ENCODE data around the gene ZNF333. TPM values are rescaled to one million over a fixed set of nuclear protein-coding genes. Genes with fewer than 3 reads are reported as not detected.

Gene ZNF333
- total and polyA plus RNA-seq, 9 donors, result 19.2 to 47.6 (median 31.4) TPM

DNA sequence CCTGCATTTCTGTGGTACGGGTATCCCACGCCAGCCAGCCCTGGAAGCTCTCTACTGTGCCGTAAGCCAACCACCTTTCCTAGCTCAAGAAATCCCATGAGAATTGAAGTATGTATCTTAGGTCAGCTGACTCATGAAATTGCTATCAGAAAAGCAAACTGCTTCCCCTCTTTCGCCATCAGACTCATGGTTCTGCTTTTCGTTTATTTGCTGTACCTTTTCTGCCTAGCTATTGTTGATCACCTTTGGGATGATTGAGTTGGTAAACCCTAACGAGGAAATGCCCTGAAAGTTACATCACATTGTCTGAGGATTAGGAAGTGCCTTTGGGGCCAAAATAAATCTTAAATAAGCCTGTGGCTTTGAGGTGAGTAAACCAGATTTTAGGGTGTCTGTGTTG is 15.1 kb upstream of the ZNF333 start, which contains the start of gene ADGRE3:
ADGRE3 (minus strand) TSS at position 81 of the 400 bp plus-strand sequence; CDS start at position 7, 74 bp downstream.
- intact Hi-C loops (cut with DNase I), result loop anchor here in 1 of 4 donors (2.0 kb wide), 1 partner anchor 56 kb away; no protein-coding TSS in a partner anchor
- Histone ChIP-seq H3K9me3 (peaks cover 0 to 4% of the 10 kb centered on the region in 2 donors), H3K36me3 (no peaks in the 10 kb centered on the region), H3K4me3 (no peak within 1 kb of the TSS), H3K4me1 (ENCODE audit: insufficient read depth) (no peaks in the 10 kb centered on the region), H3K27me3 (no peaks in the 10 kb centered on the region), H3K27ac (no peak within 1 kb of the TSS)
- no peak for DNase-seq
- 63 to 72% (median 68%) methylated on average over 6 of the region's 6 CpGs for WGBS, 3 donors
- TF ChIP-seq, protein P1, sequence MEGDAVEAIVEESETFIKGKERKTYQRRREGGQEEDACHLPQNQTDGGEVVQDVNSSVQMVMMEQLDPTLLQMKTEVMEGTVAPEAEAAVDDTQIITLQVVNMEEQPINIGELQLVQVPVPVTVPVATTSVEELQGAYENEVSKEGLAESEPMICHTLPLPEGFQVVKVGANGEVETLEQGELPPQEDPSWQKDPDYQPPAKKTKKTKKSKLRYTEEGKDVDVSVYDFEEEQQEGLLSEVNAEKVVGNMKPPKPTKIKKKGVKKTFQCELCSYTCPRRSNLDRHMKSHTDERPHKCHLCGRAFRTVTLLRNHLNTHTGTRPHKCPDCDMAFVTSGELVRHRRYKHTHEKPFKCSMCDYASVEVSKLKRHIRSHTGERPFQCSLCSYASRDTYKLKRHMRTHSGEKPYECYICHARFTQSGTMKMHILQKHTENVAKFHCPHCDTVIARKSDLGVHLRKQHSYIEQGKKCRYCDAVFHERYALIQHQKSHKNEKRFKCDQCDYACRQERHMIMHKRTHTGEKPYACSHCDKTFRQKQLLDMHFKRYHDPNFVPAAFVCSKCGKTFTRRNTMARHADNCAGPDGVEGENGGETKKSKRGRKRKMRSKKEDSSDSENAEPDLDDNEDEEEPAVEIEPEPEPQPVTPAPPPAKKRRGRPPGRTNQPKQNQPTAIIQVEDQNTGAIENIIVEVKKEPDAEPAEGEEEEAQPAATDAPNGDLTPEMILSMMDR (IDR thresholded peaks at IDR 0.05), result no peak
- TF ChIP-seq EP300 (IDR thresholded peaks at IDR 0.05), result no peak
- no peak for TF ChIP-seq POLR2A (IDR thresholded peaks at IDR 0.05)

DNA sequence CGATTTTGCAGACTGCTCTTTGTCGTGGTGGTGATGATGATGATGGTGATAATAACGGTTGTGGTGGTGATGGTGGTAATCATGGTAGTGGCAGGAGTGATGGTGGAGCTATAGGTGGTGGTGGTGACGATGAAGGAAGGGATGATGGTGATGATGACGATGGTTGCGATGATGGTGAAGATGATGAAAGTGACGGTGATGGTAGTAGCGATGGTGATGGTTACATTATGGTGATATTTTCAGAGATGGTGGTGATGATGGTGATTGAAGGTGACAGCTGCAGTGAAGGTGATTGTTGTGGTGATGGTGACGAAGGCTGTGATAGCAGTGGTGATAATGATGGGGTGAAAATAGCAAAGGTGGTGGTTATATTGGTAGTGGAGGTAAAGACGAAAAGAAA is 13.1 kb upstream of the ZNF333 start:
- 81 to 84% (median 81%) methylated on average over 10 of the region's 10 CpGs for WGBS, 3 donors
- Histone ChIP-seq H3K4me3 (no peak overlapping the region), H3K27me3 (no peaks in the 10 kb centered on the region), H3K36me3 (no peaks in the 10 kb centered on the region), H3K27ac (no peak overlapping the region), H3K4me1 (ENCODE audit: insufficient read depth) (no peaks in the 10 kb centered on the region), H3K9me3 (no peaks in the 10 kb centered on the region)
- TF ChIP-seq POLR2A (IDR thresholded peaks at IDR 0.05) (no peak), EP300 (IDR thresholded peaks at IDR 0.05) (no peak)
- TF ChIP-seq, protein P1 (IDR thresholded peaks at IDR 0.05), result no peak
- no peak for DNase-seq
- intact Hi-C loops (cut with DNase I), result no loop called here

DNA sequence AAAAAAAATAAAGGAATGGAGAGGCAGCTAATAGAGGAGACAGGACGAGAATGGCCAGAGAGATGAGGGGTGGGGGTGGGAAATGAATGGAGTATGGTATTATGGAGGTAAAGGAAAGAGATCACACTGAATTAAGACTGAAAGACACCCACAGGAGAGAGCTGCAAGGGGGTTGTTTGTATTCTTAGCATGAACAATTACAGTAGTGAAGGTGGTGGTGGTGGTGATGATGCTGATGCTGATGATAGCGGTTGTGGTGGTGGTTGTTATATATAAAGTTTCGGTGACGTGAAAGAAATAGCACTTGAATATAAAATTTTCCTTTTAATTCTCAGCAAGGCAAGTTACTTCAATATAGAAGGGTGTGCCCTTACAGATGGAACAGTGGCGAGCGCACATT is 12.4 kb upstream of the ZNF333 start:
- no peaks in the 10 kb centered on the region for H3K27me3 ChIP-seq
- intact Hi-C loops (cut with DNase I), result no loop called here
- 87 to 88% (median 87%) methylated on average over 6 of the region's 6 CpGs for WGBS, 3 donors

DNA sequence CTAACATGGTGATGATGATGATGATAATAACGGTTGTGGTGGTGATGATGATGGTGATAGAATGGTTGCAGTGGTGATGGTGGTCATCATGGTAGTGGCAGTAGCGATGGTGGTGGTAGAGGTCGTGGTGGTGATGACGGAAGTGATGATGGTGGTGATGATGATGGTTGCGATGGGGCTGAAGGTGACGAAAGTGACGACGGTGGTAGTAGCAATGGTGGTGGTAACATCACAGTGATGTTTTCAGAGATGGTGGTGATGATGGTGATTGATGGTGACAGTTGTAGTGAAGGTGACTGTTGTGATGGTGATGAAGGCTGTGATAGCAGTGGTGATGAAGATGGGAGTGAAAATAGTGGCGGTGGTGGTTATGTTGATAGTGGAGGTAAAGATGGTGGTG is 11.6 kb upstream of the ZNF333 start:
- intact Hi-C loops (cut with DNase I), result no loop called here
- TF ChIP-seq POLR2A (IDR thresholded peaks at IDR 0.05), result no peak
- TF ChIP-seq, protein P1 (IDR thresholded peaks at IDR 0.05), result no peak
- no peak for TF ChIP-seq EP300 (IDR thresholded peaks at IDR 0.05)
- no peak overlapping the region for H3K27ac ChIP-seq
- DNase-seq, result no peak
- 78 to 85% (median 80%) methylated on average over 9 of the region's 9 CpGs for WGBS, 3 donors
- no peaks in the 10 kb centered on the region for H3K27me3 ChIP-seq
- no peaks in the 10 kb centered on the region for H3K36me3 ChIP-seq
- no peak overlapping the region for H3K4me3 ChIP-seq
- no peaks in the 10 kb centered on the region for H3K9me3 ChIP-seq
- H3K4me1 ChIP-seq (ENCODE audit: insufficient read depth), result no peaks in the 10 kb centered on the region

More for the DNA sequence above, 12.4 kb upstream of the ZNF333 start:
- H3K4me1 ChIP-seq (ENCODE audit: insufficient read depth), result no peaks in the 10 kb centered on the region
- DNase-seq, result no peak
- H3K27ac ChIP-seq, result no peak overlapping the region
- H3K9me3 ChIP-seq, result no peaks in the 10 kb centered on the region
- H3K4me3 ChIP-seq, result no peak overlapping the region
- no peak for TF ChIP-seq POLR2A (IDR thresholded peaks at IDR 0.05)
- TF ChIP-seq EP300 (IDR thresholded peaks at IDR 0.05), result no peak
- TF ChIP-seq, protein P1 (IDR thresholded peaks at IDR 0.05), result no peak
- no peaks in the 10 kb centered on the region for H3K36me3 ChIP-seq

Data from ovary (tissue), 9 donors.